ENCODE results near the gene C1orf210.

DNA sequence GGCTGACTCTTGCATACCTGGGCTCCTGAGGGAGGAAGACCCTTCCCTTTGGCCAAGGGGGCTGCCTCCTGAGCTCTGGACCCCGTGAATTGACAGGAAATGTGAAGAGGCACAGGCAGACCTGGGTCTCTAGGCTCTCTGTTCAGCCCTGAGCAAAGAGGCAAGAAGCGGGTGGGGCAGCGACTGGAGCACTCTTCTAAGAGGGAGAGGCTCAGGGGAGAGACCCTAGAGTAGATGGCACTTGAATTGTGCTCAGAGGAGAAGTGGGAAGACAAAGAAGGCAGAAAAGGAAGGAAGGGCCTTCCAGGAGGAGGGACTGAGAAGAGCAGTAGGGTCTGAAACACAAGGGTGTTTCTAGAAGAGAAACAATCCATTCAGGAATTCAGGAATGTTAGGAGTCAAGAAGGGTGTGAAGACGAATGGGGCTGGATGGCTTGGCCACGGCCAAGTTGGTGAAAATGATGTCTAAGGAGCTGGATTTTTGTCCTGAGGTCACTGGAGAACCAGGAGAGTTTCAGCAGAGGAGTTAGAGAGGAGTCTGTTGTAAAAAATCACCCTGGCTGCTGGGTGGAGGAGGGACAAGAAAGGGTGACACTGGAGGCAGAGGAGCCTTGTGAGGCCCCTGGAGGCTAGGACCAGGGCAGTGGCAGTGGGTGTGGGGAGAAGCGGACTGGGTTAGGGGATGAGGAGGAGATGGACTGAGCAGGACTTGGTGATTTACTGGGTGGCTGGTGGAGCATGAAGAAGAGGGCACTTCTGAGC, 20.7 kb upstream of the C1orf210 start:
- TF ChIP-seq, protein P1, sequence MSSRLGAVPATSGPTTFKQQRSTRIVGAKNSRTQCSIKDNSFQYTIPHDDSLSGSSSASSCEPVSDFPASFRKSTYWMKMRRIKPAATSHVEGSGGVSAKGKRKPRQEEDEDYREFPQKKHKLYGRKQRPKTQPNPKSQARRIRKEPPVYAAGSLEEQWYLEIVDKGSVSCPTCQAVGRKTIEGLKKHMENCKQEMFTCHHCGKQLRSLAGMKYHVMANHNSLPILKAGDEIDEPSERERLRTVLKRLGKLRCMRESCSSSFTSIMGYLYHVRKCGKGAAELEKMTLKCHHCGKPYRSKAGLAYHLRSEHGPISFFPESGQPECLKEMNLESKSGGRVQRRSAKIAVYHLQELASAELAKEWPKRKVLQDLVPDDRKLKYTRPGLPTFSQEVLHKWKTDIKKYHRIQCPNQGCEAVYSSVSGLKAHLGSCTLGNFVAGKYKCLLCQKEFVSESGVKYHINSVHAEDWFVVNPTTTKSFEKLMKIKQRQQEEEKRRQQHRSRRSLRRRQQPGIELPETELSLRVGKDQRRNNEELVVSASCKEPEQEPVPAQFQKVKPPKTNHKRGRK (CRISPR knock-in tag; IDR thresholded peaks at IDR 0.05; ENCODE audit: borderline replicate concordance) = no peak
- TF ChIP-seq, protein P2, sequence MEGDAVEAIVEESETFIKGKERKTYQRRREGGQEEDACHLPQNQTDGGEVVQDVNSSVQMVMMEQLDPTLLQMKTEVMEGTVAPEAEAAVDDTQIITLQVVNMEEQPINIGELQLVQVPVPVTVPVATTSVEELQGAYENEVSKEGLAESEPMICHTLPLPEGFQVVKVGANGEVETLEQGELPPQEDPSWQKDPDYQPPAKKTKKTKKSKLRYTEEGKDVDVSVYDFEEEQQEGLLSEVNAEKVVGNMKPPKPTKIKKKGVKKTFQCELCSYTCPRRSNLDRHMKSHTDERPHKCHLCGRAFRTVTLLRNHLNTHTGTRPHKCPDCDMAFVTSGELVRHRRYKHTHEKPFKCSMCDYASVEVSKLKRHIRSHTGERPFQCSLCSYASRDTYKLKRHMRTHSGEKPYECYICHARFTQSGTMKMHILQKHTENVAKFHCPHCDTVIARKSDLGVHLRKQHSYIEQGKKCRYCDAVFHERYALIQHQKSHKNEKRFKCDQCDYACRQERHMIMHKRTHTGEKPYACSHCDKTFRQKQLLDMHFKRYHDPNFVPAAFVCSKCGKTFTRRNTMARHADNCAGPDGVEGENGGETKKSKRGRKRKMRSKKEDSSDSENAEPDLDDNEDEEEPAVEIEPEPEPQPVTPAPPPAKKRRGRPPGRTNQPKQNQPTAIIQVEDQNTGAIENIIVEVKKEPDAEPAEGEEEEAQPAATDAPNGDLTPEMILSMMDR (IDR thresholded peaks at IDR 0.05) = no peak
- TF ChIP-seq, protein P3, sequence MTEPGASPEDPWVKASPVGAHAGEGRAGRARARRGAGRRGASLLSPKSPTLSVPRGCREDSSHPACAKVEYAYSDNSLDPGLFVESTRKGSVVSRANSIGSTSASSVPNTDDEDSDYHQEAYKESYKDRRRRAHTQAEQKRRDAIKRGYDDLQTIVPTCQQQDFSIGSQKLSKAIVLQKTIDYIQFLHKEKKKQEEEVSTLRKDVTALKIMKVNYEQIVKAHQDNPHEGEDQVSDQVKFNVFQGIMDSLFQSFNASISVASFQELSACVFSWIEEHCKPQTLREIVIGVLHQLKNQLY (CRISPR knock-in tag; IDR thresholded peaks at IDR 0.05) = no peak
- TF ChIP-seq ZNF219 (CRISPR knock-in tag; IDR thresholded peaks at IDR 0.05; ENCODE audit: borderline replicate concordance) = no peak
- TF ChIP-seq, protein P4, sequence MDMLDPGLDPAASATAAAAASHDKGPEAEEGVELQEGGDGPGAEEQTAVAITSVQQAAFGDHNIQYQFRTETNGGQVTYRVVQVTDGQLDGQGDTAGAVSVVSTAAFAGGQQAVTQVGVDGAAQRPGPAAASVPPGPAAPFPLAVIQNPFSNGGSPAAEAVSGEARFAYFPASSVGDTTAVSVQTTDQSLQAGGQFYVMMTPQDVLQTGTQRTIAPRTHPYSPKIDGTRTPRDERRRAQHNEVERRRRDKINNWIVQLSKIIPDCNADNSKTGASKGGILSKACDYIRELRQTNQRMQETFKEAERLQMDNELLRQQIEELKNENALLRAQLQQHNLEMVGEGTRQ (CRISPR knock-in tag; IDR thresholded peaks at IDR 0.05) = no peak
